ENCODE data around the gene MYRIP. TPM values are rescaled to one million over a fixed set of nuclear protein-coding genes. Genes with fewer than 3 reads are reported as not detected.

MYRIP gene
- total RNA-seq, 1 donor from 2014 or later, result 12.7 TPM

DNA sequence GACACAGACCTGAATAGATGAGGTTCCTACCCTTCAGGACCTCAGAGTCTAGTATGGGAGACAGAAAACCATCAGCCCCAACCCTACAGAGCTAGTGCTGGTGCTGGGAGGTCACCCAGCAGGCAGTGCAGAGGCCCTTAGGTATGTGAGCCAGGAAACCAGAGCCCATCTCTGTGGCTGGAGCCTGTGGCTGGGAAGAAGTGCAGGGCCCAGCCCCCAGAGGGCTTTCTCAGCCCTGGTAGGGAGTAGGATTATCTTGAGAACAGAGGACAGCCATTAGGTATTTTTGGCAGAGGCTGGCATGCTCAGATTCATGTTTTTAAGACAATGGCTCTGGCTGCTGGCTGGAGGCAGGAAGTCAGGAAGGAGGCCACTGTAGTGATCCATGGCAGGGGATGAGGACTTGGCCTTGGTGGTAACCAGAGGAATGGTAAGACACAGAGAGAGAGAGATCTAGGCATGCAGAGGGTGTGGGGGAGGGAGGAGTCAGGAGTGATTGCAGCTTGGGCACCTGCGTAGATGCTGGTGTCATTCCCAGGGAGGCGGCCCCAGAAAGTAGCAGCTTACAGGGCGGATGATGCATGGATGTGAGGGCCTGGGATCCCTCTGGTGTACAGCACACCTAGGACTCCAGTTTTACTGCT lies 279.2 kb downstream of the MYRIP start:
- intact Hi-C loops (cut with DNase I), result no loop called here
- no peak for DNase-seq (ENCODE audit: low spot score in 2 of 2)
- H3K27ac ChIP-seq, result no peak overlapping the region
- TF ChIP-seq, protein P1, sequence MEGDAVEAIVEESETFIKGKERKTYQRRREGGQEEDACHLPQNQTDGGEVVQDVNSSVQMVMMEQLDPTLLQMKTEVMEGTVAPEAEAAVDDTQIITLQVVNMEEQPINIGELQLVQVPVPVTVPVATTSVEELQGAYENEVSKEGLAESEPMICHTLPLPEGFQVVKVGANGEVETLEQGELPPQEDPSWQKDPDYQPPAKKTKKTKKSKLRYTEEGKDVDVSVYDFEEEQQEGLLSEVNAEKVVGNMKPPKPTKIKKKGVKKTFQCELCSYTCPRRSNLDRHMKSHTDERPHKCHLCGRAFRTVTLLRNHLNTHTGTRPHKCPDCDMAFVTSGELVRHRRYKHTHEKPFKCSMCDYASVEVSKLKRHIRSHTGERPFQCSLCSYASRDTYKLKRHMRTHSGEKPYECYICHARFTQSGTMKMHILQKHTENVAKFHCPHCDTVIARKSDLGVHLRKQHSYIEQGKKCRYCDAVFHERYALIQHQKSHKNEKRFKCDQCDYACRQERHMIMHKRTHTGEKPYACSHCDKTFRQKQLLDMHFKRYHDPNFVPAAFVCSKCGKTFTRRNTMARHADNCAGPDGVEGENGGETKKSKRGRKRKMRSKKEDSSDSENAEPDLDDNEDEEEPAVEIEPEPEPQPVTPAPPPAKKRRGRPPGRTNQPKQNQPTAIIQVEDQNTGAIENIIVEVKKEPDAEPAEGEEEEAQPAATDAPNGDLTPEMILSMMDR (IDR thresholded peaks at IDR 0.05), result no peak
- no peaks in the 10 kb centered on the region for H3K27me3 ChIP-seq
- no peaks in the 10 kb centered on the region for H3K9me3 ChIP-seq
- H3K36me3 ChIP-seq, result no peaks in the 10 kb centered on the region
- H3K4me3 ChIP-seq, result no peak overlapping the region
- H3K4me1 ChIP-seq, result no peaks in the 10 kb centered on the region

DNA sequence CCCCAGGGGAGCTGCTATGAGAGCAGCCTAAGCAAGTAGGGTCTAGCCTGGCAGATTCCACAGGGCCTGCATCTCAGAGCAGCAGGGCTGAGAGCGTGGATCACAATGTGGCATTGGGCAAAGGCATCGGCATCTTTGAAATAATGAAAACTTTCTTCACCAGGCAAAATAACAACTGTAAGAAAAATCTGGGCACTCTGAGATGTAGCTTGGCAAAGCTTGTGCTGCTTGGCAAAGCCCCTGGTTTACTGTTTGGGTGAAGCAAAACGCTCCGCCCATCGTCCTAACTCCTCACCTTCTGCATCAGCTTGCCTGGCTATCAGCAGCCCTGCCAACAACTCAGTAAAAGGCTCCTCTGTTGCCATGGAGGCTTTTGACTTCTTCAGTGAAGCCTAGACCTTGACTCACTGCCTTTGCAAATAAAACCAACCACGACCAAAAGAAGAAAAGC lies 287.3 kb downstream of the MYRIP start:
- TF ChIP-seq, protein P1 (IDR thresholded peaks at IDR 0.05), result no peak
- Histone ChIP-seq H3K36me3 (no peaks in the 10 kb centered on the region), H3K27me3 (no peaks in the 10 kb centered on the region), H3K9me3 (peaks cover 6 to 7% of the 10 kb centered on the region in 2 donors), H3K27ac (peak overlapping the region; percentile 38 to 39), H3K4me1 (peaks cover 5% of the 10 kb centered on the region in 2 donors), H3K4me3 (no peak overlapping the region)
- intact Hi-C loops (cut with DNase I), result no loop called here
- DNase-seq (ENCODE audit: low spot score in 2 of 2), result peak in 1 of 2 donors; percentile 68

DNA sequence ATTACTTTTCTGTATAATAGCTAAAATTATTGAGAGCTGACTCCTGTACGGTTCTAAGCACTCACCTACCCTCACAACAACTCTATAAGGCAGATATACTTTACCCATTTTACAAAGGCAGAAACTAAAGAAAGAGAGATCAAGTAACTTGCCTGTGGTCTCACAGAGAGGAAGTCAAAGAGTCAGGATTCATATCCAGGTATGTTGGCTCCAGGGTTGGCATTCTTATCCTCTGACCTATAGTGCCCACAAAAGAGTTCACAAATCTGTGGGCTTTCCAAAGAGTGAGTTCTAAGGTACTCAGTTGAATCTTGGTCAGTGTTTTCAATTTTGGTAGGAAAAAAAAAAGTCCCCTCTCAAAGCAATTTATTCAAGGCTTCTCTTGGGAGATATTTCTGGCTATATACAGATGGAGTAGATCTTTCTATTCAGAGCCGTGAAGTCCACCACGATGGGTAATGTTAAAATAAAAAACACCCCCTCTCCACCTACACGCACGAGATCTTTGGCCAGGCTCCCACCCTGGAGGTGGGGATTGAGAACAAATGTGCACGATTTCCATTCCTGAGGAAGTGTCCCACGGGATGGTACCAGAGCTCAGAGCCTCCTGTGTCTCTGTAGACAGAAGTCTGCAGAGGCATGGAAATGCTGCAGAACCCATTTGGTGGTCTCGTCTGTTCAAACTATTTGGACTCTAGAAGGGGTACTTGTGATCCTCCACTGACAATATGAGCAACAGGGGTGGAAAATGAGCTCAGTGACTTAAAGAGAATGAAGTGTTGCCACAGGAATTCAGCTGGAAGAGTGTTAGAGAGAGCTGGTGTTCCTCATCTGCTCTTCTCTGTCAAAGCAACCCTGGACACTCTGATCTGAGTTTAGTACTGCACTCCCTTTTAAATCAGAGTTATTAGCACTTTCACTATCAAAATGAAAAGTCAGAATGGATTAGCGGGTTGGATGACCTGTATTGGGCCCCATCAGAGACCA lies 288.0 kb downstream of the MYRIP start:
- peaks cover 7 to 11% of the 10 kb centered on the region in 2 donors for H3K9me3 ChIP-seq
- H3K27me3 ChIP-seq, result no peaks in the 10 kb centered on the region
- peaks cover 5% of the 10 kb centered on the region in 2 donors for H3K4me1 ChIP-seq
- TF ChIP-seq, protein P1 (IDR thresholded peaks at IDR 0.05), result no peak
- H3K36me3 ChIP-seq, result no peaks in the 10 kb centered on the region
- peak overlapping the region; percentile 20 to 39 for H3K27ac ChIP-seq
- H3K4me3 ChIP-seq, result no peak overlapping the region
- no peak for DNase-seq (ENCODE audit: low spot score in 2 of 2)
- intact Hi-C loops (cut with DNase I), result no loop called here

DNA sequence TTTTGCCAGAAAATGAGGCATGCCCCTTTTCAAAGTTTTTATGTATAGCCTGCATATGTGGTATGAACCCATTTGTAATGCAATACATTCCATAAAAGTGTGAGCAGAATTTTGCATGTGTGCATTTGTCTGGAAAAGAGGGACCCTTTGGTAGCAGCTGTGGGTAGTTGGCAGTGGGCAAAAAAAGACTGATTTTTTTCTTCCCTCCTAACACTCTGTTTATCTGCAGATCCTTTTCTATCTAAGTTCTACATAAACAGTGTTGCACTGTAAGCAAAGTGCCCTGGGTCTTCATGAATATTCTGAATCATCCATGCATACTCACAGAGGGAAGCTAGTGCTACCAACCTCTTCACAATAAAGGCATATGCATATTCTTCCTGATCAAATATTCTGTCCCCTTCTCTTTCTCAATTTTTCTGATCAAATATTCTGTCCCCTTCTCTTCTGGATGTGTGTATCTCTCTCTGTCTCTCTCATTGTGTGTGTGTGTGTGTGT lies 288.9 kb downstream of the MYRIP start:
- TF ChIP-seq, protein P1 (IDR thresholded peaks at IDR 0.05), result no peak
- no peak overlapping the region for H3K4me3 ChIP-seq
- intact Hi-C loops (cut with DNase I), result no loop called here
- H3K4me1 ChIP-seq, result peaks cover 5% of the 10 kb centered on the region in 2 donors
- no peaks in the 10 kb centered on the region for H3K27me3 ChIP-seq
- H3K36me3 ChIP-seq, result no peaks in the 10 kb centered on the region
- DNase-seq (ENCODE audit: low spot score in 2 of 2), result no peak
- peaks cover 7 to 11% of the 10 kb centered on the region in 2 donors for H3K9me3 ChIP-seq
- no peak overlapping the region for H3K27ac ChIP-seq

DNA sequence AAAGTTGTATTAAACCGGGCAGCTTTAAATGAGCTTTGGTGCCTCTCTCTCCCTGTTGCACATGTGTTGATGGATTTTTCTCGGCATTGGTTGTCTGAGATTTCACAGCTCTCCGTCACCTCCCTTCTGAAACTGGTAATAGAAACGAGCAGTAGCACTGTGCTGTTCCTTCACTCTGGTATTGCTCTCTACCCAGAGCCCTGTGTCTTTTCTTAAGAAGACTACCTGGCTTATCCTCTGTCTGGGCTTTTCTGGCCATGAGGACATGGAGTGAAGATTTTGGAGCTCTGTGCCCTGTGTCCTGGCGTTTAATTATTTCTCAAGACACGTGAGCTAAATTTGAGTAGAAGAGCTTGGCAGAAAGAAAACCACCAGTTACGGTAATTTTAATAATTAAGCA lies 290.5 kb downstream of the MYRIP start:
- Histone ChIP-seq H3K36me3 (no peaks in the 10 kb centered on the region), H3K27me3 (no peaks in the 10 kb centered on the region), H3K4me1 (peaks cover 5% of the 10 kb centered on the region in 2 donors), H3K4me3 (no peak overlapping the region), H3K9me3 (peaks cover 7 to 11% of the 10 kb centered on the region in 2 donors), H3K27ac (no peak overlapping the region)
- TF ChIP-seq, protein P1 (IDR thresholded peaks at IDR 0.05), result no peak
- no peak for DNase-seq (ENCODE audit: low spot score in 2 of 2)
- intact Hi-C loops (cut with DNase I), result no loop called here

Data from ascending aorta (tissue), 2 donors.